A673 (cell line): ENCODE data around the gene SVOPL. TPM values are rescaled to one million over a fixed set of nuclear protein-coding genes. Genes with fewer than 3 reads are reported as not detected.
"Not testable (repeated sequence)": the region's sequence is repeated elsewhere in the genome, so short reads cannot be mapped to it uniquely, and the experiment has no call there.

Experiments
- BruUV-seq: library from RNA; stranded (reverse); fragments of 400-500 nt; replicated peaks from 2 replicates; lab custom pipeline; 2021; lab: Mats Ljungman, UMichigan
- CTCF ChIA-PET: fragments of 300-600 bp; sonication (Branson Sonifier 250); formaldehyde crosslinking; loops from one replicate; lab custom pipeline; 2022; ENCODE audit warnings: antibody characterized with exemption; lab: Charles Lee
- POLR2A ChIA-PET: fragments of 300-600 bp; sonication (Branson Sonifier 250); formaldehyde crosslinking; loops from one replicate; lab custom pipeline; 2022; ENCODE audit warnings: antibody characterized with exemption; ENCODE audit not compliant: low non-redundant PET; lab: Charles Lee
- DNase-seq: peaks from one replicate; pipeline ENCODE4 v3.0.0-alpha.2; 2015; ENCODE audit warnings: low spot score
- H3K27ac ChIP-seq: fragments of 200-600 bp; sonication (generic); 2 replicates; pipeline ENCODE4 v1.5.1; 2016; ENCODE audit warnings: mixed run types, low read depth, mild to moderate bottlenecking, mixed read lengths, antibody characterized with exemption, low read length; ENCODE audit not compliant: poor library complexity, severe bottlenecking
- H3K27me3 ChIP-seq: fragments of 200-600 bp; sonication (generic); replicated peaks from 2 replicates; pipeline ENCODE4 v1.6.1; 2017; ENCODE audit warnings: mixed run types, low read depth, mild to moderate bottlenecking, mixed read lengths, antibody characterized with exemption, low read length; ENCODE audit not compliant: insufficient read depth, poor library complexity
- H3K36me3 ChIP-seq: fragments of 200-600 bp; sonication (generic); 2 replicates; pipeline ENCODE4 v1.6.1; 2016; ENCODE audit warnings: mixed run types, mild to moderate bottlenecking, mixed read lengths, antibody characterized with exemption, low read length; ENCODE audit not compliant: insufficient read depth, poor library complexity, severe bottlenecking
- H3K4me1 ChIP-seq: fragments of 200-600 bp; sonication (generic); 2 replicates; pipeline ENCODE4 v1.6.1; 2017; ENCODE audit warnings: mixed run types, mild to moderate bottlenecking, mixed read lengths, antibody characterized with exemption, low read length; ENCODE audit not compliant: insufficient read depth, poor library complexity, severe bottlenecking
- H3K4me3 ChIP-seq: fragments of 200-600 bp; sonication (generic); 2 replicates; pipeline ENCODE4 v1.5.1; 2016; ENCODE audit warnings: low read depth, mixed run types, mild to moderate bottlenecking, mixed read lengths, low read length; ENCODE audit not compliant: poor library complexity, severe bottlenecking
- H3K9me3 ChIP-seq: fragments of 200-600 bp; sonication (generic); 2 replicates; pipeline ENCODE4 v1.6.1; 2016; ENCODE audit warnings: mixed run types, low read depth, mild to moderate bottlenecking, mixed read lengths, antibody characterized with exemption, low read length; ENCODE audit not compliant: poor library complexity, severe bottlenecking
- CTCF ChIP-seq: fragments of 300-800, 200-600 bp; sonication (generic); conservative IDR thresholded peaks from 2 replicates; pipeline ENCODE4 v1.5.1; 2017; ENCODE audit warnings: low read depth, mild to moderate bottlenecking, antibody characterized with exemption, low read length, moderate library complexity, mixed read lengths
- EZH2 ChIP-seq: fragments of 200-600 bp; sonication (generic); IDR thresholded peaks from 2 replicates; pipeline ENCODE4 v1.6.1; 2017; ENCODE audit warnings: borderline replicate concordance, low read depth, mild to moderate bottlenecking, mixed read lengths, antibody characterized with exemption, low read length; ENCODE audit not compliant: poor library complexity, severe bottlenecking
- intact Hi-C: fragments of 100-400 bp; cut with micrococcal nuclease; formaldehyde crosslinking; loops from one replicate; pipeline ENCODE4 v1.10.0; 2022; ENCODE audit not compliant: unreplicated experiment
- total RNA-seq: library from RNA; stranded (reverse); gene quantifications from 2 replicates; pipeline ENCODE4 v1.2.3, GENCODE V29; 2021

SVOPL gene
- total RNA-seq, 1 experiment from 2014 or later: not detected

GRCh38 chr7:138738114-138738513 is 37.0 kb upstream of the SVOPL start:
- intact Hi-C loops: loop anchor here (1.0 to 10.0 kb wide), 5 partner anchors 283 to 835 kb away; no protein-coding TSS in a partner anchor
- no peaks in the 10 kb centered on the region for H3K9me3 ChIP-seq
- CTCF ChIA-PET: interaction anchor here (0.5 to 2.0 kb wide), 6 partner anchors 11 to 836 kb away, joined by 3 to 36 read pairs (median 8); no protein-coding TSS in a partner anchor

GRCh38 chr7:138735399-138735798 is 34.2 kb upstream of the SVOPL start:
- DNase-seq: no peak
- no peaks in the 10 kb centered on the region for H3K27me3 ChIP-seq
- no peaks in the 10 kb centered on the region for H3K9me3 ChIP-seq
- no peaks in the 10 kb centered on the region for H3K36me3 ChIP-seq
- no peaks in the 10 kb centered on the region for H3K4me1 ChIP-seq
- intact Hi-C loops: loop anchor here (5.0 to 10.0 kb wide), 2 partner anchors 281 to 728 kb away; no protein-coding TSS in a partner anchor
- no TSS peak for BruUV-seq
- ChIA-PET CTCF (no interaction called here), POLR2A (no interaction called here)
- H3K4me3 ChIP-seq: no peak overlapping the region
- TF ChIP-seq EZH2 (no peak), CTCF (no peak)
- no peak overlapping the region for H3K27ac ChIP-seq

More at GRCh38 chr7:138738114-138738513, 37.0 kb upstream of the SVOPL start:
- Histone ChIP-seq H3K4me3 (no peak overlapping the region), H3K27ac (no peak overlapping the region), H3K36me3 (no peaks in the 10 kb centered on the region), H3K4me1 (no peaks in the 10 kb centered on the region), H3K27me3 (no peaks in the 10 kb centered on the region)
- POLR2A ChIA-PET: no interaction called here
- DNase-seq: no peak
- BruUV-seq: no TSS peak
- no peak for TF ChIP-seq EZH2
- TF ChIP-seq CTCF: no peak

GRCh38 chr7:138731733-138732132 is 30.6 kb upstream of the SVOPL start:
- CTCF ChIA-PET, POLR2A ChIA-PET, H3K36me3 ChIP-seq, H3K27me3 ChIP-seq, BruUV-seq, H3K27ac ChIP-seq, DNase-seq, H3K9me3 ChIP-seq, H3K4me1 ChIP-seq, H3K4me3 ChIP-seq: not testable (repeated sequence)
- intact Hi-C loops: loop anchor here (10.0 kb wide), 1 partner anchor 277 kb away; no protein-coding TSS in a partner anchor

- CTCF ChIA-PET: no interaction called here
Observed at GRCh38 chr7:138729444-138729843, 28.3 kb upstream of the SVOPL start.

More at GRCh38 chr7:138729444-138729843, 28.3 kb upstream of the SVOPL start:
- Histone ChIP-seq H3K27me3 (no peaks in the 10 kb centered on the region), H3K4me3 (no peak overlapping the region), H3K36me3 (no peaks in the 10 kb centered on the region), H3K4me1 (no peaks in the 10 kb centered on the region), H3K27ac (no peak overlapping the region), H3K9me3 (no peaks in the 10 kb centered on the region)
- BruUV-seq: no TSS peak
- no peak for DNase-seq
- intact Hi-C loops: no loop called here
- TF ChIP-seq EZH2 (no peak), CTCF (no peak)
- POLR2A ChIA-PET: interaction anchor here (0.6 kb wide), 1 partner anchor 57 kb away, joined by 11 read pairs; no protein-coding TSS in a partner anchor
